Activated CD4-positive, alpha-beta T cell treated with anti-CD3 and anti-CD28 coated beads, Interleukin-2, amount 10 ng/mL, durations not matched to agents 24 days and 14 days (primary cell): ENCODE measurements around the gene NRDE2. TPM values are rescaled to one million over a fixed set of nuclear protein-coding genes. Genes with fewer than 3 reads are reported as not detected.
A peak's percentile ranks its signal among the peaks of the same experiment; 100 is the strongest.

ENCODE experiments used
- DNase-seq: peaks from one replicate; pipeline ENCODE4 v3.0.0; 2022
- H3K27ac Mint-ChIP-seq: one replicate; pipeline ENCODE4 v1.8.0; 2022; ENCODE audit warnings: mild to moderate bottlenecking, mixed read lengths
- H3K27me3 Mint-ChIP-seq: one replicate; pipeline ENCODE4 v1.8.0; 2022; ENCODE audit warnings: mixed read lengths
- H3K36me3 Mint-ChIP-seq: one replicate; pipeline ENCODE4 v1.8.0; 2022; ENCODE audit warnings: low read depth, mild to moderate bottlenecking, mixed read lengths
- H3K4me1 Mint-ChIP-seq: one replicate; pipeline ENCODE4 v1.8.0; 2021; ENCODE audit warnings: mixed read lengths
- H3K4me3 Mint-ChIP-seq: one replicate; pipeline ENCODE4 v1.8.0; 2022; ENCODE audit warnings: mild to moderate bottlenecking, moderate library complexity, mixed read lengths
- H3K9me3 Mint-ChIP-seq: one replicate; pipeline ENCODE4 v1.8.0; 2021; ENCODE audit warnings: mixed read lengths
- intact Hi-C: fragments of 100-400 bp; cut with micrococcal nuclease; formaldehyde crosslinking; loops from one replicate; pipeline ENCODE4 v1.15.1; 2023
- total RNA-seq: library from RNA; stranded (reverse); gene quantifications from 2 replicates; pipeline ENCODE4 v1.2.3, GENCODE V29; 2022

The NRDE2 gene
- total RNA-seq, 1 donor from 2014 or later = 22.8 TPM

GRCh38 chr14:90280096-90280495 lies 51.6 kb downstream of the NRDE2 start:
- Mint-ChIP-seq H3K4me3 (no peak overlapping the region), H3K27ac (no peak overlapping the region), H3K36me3 (peaks cover 13% of the 10 kb centered on the region), H3K9me3 (no peaks in the 10 kb centered on the region), H3K4me1 (peaks cover 11% of the 10 kb centered on the region), H3K27me3 (no peaks in the 10 kb centered on the region)
- intact Hi-C loops = no loop called here
- DNase-seq = no peak

DNA sequence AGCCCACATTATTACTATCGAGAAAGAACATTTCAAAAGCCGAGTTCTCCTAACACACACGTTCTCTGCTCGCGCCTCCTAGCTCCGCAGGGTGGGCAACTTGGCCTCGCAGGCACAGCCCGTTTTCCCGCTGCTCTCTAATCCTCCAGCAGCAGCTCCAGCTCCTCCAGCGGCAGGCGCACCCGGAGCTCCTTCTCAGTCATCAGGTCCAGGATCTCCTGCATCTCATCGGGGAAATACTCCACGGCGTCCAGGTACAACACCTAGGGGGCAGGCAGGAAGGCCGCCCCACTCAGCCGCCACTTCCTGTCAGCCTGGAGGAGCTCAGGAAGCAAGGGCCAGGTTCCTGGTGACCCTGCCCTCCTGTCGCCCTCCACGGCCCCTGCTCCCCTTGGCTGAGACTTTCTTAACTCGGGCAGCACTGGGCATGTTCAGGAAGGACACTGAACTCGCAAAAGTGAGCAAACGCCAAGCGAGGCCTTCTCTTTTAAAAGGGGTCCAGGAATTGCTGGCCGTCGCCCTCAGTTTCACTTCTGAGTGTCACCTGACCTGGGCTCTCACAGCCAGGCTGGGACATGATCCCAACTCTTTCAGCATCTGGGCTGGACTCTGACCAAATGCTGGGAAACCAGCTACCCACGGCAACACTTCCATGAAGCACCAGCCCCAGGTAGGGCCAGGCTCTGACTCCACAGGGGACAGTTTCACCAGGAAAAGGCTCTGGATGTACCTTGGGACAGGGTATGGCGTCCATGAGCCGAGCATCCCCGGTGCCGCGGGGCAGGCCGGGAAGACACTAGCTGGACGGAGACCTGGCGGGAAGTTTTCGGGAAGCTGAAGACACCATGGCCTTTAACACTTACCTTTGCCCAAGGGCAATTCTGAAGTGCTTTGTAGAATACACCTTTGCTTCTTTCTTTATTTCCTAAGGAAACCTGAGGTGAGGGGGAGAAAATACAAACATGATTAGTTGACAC lies 53.3 kb downstream of the NRDE2 start:
- H3K27me3 Mint-ChIP-seq = no peaks in the 10 kb centered on the region
- no peaks in the 10 kb centered on the region for H3K9me3 Mint-ChIP-seq
- peaks cover 26% of the 10 kb centered on the region for H3K36me3 Mint-ChIP-seq
- intact Hi-C loops = loop anchor here (5.0 kb wide), 1 partner anchor 104 kb away; no protein-coding TSS in a partner anchor
- no peak overlapping the region for H3K4me3 Mint-ChIP-seq
- H3K27ac Mint-ChIP-seq = no peak overlapping the region
- DNase-seq = no peak
- H3K4me1 Mint-ChIP-seq = peaks cover 16% of the 10 kb centered on the region

GRCh38 chr14:90277581-90278198 lies 54.1 kb downstream of the NRDE2 start:
- intact Hi-C loops = loop anchor here (5.0 kb wide), 1 partner anchor 105 kb away; no protein-coding TSS in a partner anchor
- Mint-ChIP-seq H3K4me1 (peaks cover 16% of the 10 kb centered on the region), H3K27me3 (no peaks in the 10 kb centered on the region), H3K27ac (no peak overlapping the region), H3K4me3 (no peak overlapping the region), H3K9me3 (no peaks in the 10 kb centered on the region), H3K36me3 (peaks cover 31% of the 10 kb centered on the region)
- no peak for DNase-seq

DNA sequence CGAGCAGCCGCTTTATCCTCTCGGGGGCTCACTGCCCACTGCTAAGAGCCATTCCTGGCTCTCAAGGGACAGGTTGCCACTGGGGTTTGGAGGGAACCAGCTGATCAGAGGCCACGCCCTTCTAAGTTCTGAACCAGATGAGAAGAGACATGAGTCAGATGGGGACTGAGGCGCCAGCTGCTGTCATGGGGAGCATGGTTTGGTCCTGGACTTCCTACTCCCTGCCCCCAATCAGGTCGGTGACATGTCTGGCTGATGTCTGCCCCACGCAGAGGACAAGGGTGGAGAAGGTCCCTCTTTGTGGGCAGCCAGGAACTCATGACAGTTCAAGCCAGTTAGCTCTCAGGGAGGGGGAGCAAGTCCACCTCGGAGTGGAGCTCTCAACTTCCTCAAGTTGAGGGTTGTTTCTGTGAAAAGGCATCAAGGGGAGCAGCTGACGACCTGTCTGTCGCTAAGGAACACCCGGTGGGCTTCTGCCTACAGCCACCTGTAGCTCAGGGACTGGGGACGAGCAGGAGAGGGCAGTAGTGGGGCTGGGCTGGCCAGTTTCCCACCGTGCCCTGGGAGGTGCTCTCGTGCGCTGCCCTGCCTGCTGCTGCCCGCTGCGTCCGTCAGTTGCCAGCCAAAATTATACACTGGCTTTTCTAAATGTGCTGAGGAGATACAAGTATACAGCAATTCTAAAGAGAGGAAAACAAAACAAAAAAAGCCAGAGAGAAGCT lies 54.9 kb downstream of the NRDE2 start:
- H3K27ac Mint-ChIP-seq = peak overlapping the region; percentile 63
- H3K4me1 Mint-ChIP-seq = peaks cover 16% of the 10 kb centered on the region
- no peaks in the 10 kb centered on the region for H3K9me3 Mint-ChIP-seq
- no peak overlapping the region for H3K4me3 Mint-ChIP-seq
- no peaks in the 10 kb centered on the region for H3K27me3 Mint-ChIP-seq
- peaks cover 33% of the 10 kb centered on the region for H3K36me3 Mint-ChIP-seq
- intact Hi-C loops = loop anchor here (5.0 kb wide), 1 partner anchor 105 kb away; no protein-coding TSS in a partner anchor
- DNase-seq = no peak

- H3K27me3 Mint-ChIP-seq = no peaks in the 10 kb centered on the region
- peak; percentile 66 for DNase-seq
- peaks cover 37% of the 10 kb centered on the region for H3K36me3 Mint-ChIP-seq
- peaks cover 16% of the 10 kb centered on the region for H3K4me1 Mint-ChIP-seq
- peak overlapping the region; percentile 55 for H3K4me3 Mint-ChIP-seq
- intact Hi-C loops = loop anchor here (5.0 kb wide), 1 partner anchor 106 kb away; no protein-coding TSS in a partner anchor
- no peaks in the 10 kb centered on the region for H3K9me3 Mint-ChIP-seq
- peak overlapping the region; percentile 90 for H3K27ac Mint-ChIP-seq
Observed at GRCh38 chr14:90275820-90276219, 55.9 kb downstream of the NRDE2 start.

- DNase-seq = no peak
- intact Hi-C loops = loop anchor here (5.0 kb wide), 1 partner anchor 107 kb away; no protein-coding TSS in a partner anchor
- Mint-ChIP-seq H3K4me3 (peak overlapping the region; percentile 50), H3K9me3 (no peaks in the 10 kb centered on the region), H3K27me3 (no peaks in the 10 kb centered on the region), H3K27ac (peak overlapping the region; percentile 90), H3K4me1 (peaks cover 16% of the 10 kb centered on the region), H3K36me3 (peaks cover 40% of the 10 kb centered on the region)
Observed at GRCh38 chr14:90275458-90275814, 56.3 kb downstream of the NRDE2 start.

GRCh38 chr14:90274808-90275457 lies 56.8 kb downstream of the NRDE2 start:
- Mint-ChIP-seq H3K4me1 (peaks cover 16% of the 10 kb centered on the region), H3K9me3 (no peaks in the 10 kb centered on the region), H3K36me3 (peaks cover 45% of the 10 kb centered on the region), H3K27ac (peak overlapping the region; percentile 90), H3K4me3 (peak overlapping the region; percentile 50), H3K27me3 (no peaks in the 10 kb centered on the region)
- intact Hi-C loops = loop anchor here (5.0 kb wide), 1 partner anchor 107 kb away; no protein-coding TSS in a partner anchor
- DNase-seq = peak; percentile 67

DNA sequence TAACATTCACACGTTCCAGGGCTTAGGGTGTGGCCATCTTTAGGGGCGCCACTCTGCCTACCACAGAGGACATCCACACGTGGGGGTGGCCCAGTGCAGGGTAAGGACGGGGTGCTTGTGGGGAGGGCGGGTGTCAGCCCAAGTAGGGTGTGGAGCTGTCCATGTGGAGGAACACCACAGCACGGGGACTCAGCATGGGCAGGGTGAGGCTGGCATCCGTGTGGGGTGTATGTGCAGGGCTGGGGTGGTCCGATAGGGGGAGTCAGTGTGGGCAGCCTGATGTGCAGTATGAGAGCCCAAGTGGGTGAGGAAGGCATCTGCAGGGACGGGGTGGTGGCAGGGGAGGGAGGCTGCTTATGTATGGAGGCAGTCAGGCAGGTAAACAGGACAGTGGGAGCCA lies 57.7 kb downstream of the NRDE2 start:
- intact Hi-C loops = no loop called here
- Mint-ChIP-seq H3K27ac (peak overlapping the region; percentile 90), H3K36me3 (peaks cover 53% of the 10 kb centered on the region), H3K9me3 (no peaks in the 10 kb centered on the region), H3K4me1 (peaks cover 16% of the 10 kb centered on the region), H3K4me3 (no peak overlapping the region), H3K27me3 (no peaks in the 10 kb centered on the region)
- DNase-seq = no peak

DNA sequence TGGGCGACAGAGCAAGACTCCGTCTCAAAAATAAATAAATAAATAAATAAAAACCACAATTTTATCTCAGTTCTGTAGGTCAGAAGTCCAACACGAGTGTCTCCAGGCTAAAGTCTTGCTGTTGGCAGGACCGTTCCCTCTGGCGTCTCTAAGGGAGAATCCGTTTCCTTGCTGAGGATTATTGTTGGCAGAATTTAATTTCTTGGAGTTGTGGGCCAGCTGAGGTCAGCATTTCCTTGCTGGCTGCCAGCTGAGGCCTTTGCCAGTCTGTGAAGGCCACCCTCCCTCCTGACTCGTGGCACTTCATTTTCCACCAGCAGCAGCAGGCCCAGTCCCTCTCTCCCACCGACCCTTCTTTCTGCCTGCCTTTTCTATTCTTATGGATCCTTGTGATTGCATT lies 58.2 kb downstream of the NRDE2 start:
- Mint-ChIP-seq H3K27me3 (no peaks in the 10 kb centered on the region), H3K4me3 (no peak overlapping the region), H3K36me3 (peaks cover 58% of the 10 kb centered on the region), H3K27ac (no peak overlapping the region), H3K4me1 (peaks cover 16% of the 10 kb centered on the region), H3K9me3 (no peaks in the 10 kb centered on the region)
- DNase-seq = no peak
- intact Hi-C loops = no loop called here

GRCh38 chr14:90272523-90272922 lies 59.2 kb downstream of the NRDE2 start:
- peaks cover 62% of the 10 kb centered on the region for H3K36me3 Mint-ChIP-seq
- no peaks in the 10 kb centered on the region for H3K27me3 Mint-ChIP-seq
- no peaks in the 10 kb centered on the region for H3K9me3 Mint-ChIP-seq
- no peak for DNase-seq
- no peak overlapping the region for H3K27ac Mint-ChIP-seq
- H3K4me1 Mint-ChIP-seq = peaks cover 16% of the 10 kb centered on the region
- no peak overlapping the region for H3K4me3 Mint-ChIP-seq
- intact Hi-C loops = no loop called here

DNA sequence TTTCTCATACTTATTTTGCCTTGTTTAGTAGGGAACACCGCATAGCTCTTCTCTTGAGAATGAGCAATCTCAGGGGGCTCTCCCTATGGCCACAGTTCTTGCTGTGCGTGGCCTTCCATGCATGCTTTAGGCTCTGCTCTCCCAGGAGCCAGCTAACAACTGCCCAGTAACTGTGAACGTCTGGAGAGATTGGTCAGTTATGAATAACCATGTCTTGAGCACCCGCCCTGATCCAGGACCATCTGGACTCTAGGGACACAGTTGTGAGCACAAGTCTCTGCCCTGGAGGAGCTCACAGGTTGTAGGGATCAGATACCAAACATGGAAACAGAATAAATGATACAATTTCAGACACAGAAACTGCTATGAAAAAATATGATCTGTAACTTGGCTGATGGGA lies 63.3 kb downstream of the NRDE2 start:
- intact Hi-C loops = no loop called here
- Mint-ChIP-seq H3K27ac (peak overlapping the region; percentile 29), H3K9me3 (no peaks in the 10 kb centered on the region), H3K4me3 (no peak overlapping the region), H3K27me3 (no peaks in the 10 kb centered on the region), H3K4me1 (peaks cover 2% of the 10 kb centered on the region), H3K36me3 (peaks cover 70% of the 10 kb centered on the region)
- no peak for DNase-seq

DNA sequence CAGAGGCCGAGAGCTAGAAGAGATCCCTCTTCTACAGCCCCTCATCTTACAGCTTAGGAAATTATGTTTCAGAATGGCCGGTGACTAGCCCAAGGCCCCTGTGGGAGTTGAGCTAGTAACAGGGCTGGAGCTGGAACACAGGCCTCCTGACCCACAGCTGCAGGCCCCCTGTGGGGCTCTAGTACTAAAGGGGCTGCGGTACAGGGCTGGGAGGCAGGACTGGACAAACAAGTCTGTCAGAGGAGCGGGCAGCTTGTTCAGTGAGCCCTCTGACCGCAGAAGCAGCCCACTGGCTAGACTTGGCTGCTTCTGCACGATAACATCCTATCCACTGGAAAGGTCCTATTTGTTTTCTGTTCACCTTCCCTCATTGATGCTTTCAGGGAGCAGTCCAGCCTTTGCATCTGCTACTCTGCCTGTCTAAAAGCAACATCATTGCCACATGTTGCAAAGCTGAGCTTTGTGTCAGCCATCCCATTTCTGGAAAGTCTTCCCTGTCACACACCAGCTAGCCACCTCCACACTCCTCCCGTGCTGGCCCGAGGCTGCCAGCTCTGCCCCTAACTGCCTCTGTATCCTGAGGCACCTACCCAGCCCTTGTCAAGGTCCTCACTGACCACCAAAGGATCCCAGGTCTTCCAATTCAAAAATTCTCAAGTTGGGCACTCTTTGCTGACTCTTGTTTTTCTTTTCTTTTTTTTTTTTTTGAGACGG lies 65.1 kb downstream of the NRDE2 start:
- H3K27ac Mint-ChIP-seq = no peak overlapping the region
- no peak for DNase-seq
- H3K4me1 Mint-ChIP-seq = peaks cover 2% of the 10 kb centered on the region
- intact Hi-C loops = no loop called here
- H3K9me3 Mint-ChIP-seq = no peaks in the 10 kb centered on the region
- peaks cover 70% of the 10 kb centered on the region for H3K36me3 Mint-ChIP-seq
- H3K27me3 Mint-ChIP-seq = no peaks in the 10 kb centered on the region
- H3K4me3 Mint-ChIP-seq = no peak overlapping the region
